ENCODE results near the gene RHOU.
"Not testable (repeated sequence)": the region's sequence is repeated elsewhere in the genome, so short reads cannot be mapped to it uniquely, and the experiment has no call there.

Gene RHOU

DNA sequence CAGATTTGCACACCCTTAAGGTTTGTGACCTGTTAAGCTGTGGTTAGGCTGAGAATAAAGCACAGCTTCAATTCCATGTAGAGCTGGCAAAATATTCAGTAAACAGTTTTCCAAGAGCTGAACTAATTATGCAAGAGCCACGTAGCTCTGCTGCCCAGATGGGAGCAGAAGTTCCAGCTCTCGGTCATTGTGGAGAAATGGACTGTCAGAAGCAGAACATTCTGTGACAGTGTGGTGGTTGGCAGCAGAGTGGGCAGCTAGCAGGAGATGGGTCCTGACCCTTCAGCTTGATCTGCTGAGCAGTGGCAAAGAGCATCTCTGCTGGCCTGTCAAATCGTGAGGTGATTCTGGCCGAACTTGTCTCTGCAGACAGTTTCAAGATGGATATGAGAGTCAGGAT lies 23.2 kb downstream of the RHOU start:
- no peak for DNase-seq (ENCODE audit: low spot score)

- no peak for DNase-seq (ENCODE audit: low spot score)
Observed at GRCh38 chr1:228760979-228761378, 25.7 kb downstream of the RHOU start.

DNA sequence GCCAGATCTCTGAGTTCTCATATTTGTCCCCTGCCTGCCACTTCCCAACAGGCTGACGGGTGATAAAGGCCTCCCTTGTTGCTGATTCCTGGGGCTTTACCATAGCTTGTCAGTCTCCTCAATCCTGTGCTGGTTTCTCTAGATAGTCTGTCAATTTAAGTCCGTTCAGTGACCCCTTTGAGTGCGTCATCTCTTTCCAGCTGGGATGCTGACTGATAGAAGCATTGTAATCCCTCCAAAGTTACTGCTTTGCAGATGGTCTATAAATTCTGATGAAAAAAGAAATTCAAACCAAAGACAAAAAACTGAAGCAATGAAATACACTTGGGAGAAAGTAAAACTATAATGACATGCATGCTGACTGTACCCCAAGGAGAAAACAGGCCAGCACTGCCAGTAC lies 28.3 kb downstream of the RHOU start:
- DNase-seq (ENCODE audit: low spot score): no peak

- no peak for DNase-seq (ENCODE audit: low spot score)
Observed at GRCh38 chr1:228765168-228765946, 30.1 kb downstream of the RHOU start.

DNA sequence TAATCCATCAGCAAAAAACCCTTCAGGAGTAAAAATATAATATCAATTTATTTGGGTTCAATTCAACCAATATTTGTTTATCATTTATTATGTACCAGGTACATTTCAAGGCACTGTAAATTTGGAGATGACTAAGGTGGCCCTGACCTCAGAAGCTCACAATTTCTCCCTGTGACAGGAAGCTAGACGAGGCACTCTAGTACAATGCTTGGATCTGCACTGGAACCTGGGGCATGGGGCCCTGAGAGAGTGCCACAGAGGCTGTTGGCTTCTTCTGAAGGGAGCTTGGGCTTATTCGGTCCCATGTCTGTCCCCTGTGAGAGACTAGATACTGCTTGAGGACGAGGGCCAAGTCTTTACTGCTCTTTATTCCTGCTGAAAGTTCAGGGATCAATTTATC lies 31.5 kb downstream of the RHOU start:
- DNase-seq (ENCODE audit: low spot score): no peak

- no peak for DNase-seq (ENCODE audit: low spot score)
Observed at GRCh38 chr1:228767636-228768354, 32.5 kb downstream of the RHOU start.

DNA sequence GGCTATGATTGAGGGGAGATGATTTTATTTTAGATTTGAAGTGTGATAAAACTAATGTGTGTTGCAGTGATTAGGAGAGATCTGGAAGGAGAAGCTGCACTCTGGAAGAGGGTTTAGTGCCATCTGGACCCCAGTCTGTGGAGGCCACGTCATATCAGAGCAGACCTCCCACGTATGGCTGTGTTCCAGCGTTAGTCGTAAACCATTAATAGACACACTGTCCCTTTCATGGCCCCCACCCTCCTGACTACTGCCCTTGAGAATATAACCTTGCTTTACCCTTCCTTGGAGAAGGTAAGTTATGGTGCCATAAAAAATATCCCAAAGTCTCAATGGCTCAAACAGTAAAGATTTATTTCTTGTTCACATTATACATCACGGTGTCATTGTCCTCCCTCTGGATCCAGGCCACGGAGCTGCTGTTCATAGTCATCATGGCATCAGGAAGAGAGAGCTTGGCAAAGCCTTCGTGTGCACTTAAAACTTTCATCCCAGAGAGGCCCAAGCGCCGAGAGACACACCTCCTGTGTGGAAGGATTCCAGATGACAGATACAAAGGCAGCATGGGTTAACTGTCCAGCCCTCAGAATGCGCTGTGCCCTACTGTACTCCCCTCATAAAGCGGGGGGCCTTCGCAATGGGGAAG lies 33.2 kb downstream of the RHOU start:
- DNase-seq (ENCODE audit: low spot score): no peak

DNA sequence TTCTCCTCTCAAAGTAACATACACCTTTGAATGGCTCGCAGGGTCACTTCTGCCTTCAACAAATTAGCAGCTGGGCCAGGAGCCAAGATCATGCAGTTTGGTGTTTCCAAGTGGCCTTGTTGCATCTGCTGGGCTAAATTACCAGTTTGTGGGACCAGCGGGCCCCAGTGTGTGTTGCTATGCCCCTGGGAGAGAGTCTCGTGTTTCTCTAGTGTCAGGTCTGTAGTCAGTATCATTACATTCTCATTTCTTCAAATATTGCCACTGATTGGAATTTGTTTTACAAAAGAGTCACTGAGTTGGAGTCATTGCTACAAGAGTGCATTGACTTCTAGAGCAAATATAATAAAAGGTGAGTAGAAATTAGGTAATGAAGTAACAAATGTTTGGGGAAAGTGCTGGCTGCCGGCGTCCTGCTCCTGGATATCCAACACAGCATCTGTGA lies 35.5 kb downstream of the RHOU start:
- no peak for DNase-seq (ENCODE audit: low spot score)

- DNase-seq (ENCODE audit: low spot score): no peak
Observed at GRCh38 chr1:228772516-228773212, 37.4 kb downstream of the RHOU start.

GRCh38 chr1:228775946-228776345 lies 40.7 kb downstream of the RHOU start:
- not testable (repeated sequence) for DNase-seq (ENCODE audit: low spot score)

GRCh38 chr1:228776449-228776848 lies 41.2 kb downstream of the RHOU start:
- no peak for DNase-seq (ENCODE audit: low spot score)

GRCh38 chr1:228777236-228777635 lies 42.0 kb downstream of the RHOU start:
- DNase-seq (ENCODE audit: low spot score): no peak

- DNase-seq (ENCODE audit: low spot score): no peak
Observed at GRCh38 chr1:228778026-228778425, 42.7 kb downstream of the RHOU start.

- no peak for DNase-seq (ENCODE audit: low spot score)
Observed at GRCh38 chr1:228778466-228778865, 43.2 kb downstream of the RHOU start.

DNA sequence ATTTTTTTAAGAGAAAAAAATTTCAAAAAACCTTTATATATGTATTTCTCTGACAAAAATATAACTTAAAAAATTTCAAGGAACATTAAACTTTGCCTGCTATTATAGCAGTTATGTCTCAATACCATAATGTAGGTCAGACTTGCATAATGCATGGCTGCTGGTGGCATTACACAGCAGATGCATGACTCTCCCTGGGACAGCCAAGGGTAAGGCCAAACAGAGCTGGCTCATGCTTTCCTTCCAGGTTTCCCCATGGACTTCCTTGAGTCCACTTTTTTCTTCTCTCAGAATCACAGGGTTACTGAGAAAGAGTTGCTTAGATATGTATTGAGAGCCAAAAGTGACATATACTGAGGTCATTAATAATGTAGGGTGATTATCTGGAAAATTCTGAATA lies 43.7 kb downstream of the RHOU start:
- no peak for DNase-seq (ENCODE audit: low spot score)

- no peak for DNase-seq (ENCODE audit: low spot score)
Observed at GRCh38 chr1:228781161-228781808, 46.0 kb downstream of the RHOU start.

- DNase-seq (ENCODE audit: low spot score): no peak
Observed at GRCh38 chr1:228781809-228782661, 46.8 kb downstream of the RHOU start.

DNA sequence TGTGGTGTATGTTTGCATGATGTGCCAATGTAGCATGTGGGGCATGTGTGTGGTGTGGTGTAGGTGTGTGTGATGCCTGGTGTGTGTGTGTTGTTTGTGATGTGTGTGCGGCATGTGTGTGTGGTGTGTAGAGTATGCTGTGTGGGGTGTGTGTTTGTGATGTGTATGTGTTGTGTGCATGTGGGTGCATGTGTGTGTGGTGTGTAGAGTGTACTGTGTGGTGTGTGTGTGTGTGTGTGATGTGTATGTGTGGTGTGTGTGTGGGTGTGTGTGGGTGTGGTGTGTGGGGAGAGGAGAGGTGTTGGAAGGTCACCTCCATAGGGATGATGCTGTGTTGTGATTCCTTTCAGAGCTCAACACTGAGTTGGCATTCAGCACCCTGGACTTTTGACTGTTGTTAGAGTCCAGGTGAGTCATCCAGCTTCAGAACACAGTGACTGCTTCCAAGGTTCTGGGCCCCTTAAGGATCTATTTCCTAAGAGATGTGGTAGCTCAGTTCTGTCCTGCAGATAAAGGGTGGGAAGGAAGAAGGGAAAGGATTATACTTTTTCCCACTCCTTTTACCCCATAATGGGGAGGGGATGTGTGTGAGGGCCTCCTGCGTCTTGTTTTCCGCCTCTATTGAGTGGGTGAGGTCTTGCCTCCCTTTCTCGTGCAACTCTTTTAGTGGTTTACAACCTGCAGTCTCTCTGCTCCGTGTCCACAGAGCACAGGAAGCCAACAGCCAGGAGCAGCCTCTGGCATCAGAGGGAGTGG lies 47.6 kb downstream of the RHOU start:
- peak; percentile 75 for DNase-seq (ENCODE audit: low spot score)

DNA sequence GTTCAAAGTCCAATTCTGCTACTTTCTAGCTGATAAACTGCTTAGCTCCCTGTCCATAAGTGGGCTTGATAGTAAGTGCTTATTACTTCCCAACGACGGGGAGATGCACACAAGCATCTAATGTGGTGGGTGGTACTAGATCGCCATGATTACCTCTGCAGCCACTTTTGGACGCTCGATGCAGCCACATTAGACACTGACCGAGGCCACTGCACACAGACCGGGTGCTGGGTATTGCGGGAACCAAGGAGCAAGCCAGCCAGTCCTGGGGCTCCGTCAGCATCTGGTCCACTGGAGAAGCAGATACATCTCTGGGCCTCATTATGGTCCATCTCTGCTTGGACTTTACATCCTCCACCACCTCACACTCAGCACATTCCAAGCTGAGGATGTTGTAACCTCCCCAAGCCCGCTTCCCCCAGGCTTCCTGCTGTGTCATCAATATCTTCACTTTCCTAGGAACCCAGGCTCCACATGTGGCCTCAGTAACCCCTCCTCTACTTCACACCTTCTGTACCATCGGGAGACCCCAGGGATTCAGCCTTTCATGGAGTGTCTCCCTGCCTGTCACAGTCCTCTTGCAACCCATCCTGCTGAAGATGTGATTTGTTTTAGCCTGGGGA lies 48.2 kb downstream of the RHOU start:
- peak; percentile 36 for DNase-seq (ENCODE audit: low spot score)

DNA sequence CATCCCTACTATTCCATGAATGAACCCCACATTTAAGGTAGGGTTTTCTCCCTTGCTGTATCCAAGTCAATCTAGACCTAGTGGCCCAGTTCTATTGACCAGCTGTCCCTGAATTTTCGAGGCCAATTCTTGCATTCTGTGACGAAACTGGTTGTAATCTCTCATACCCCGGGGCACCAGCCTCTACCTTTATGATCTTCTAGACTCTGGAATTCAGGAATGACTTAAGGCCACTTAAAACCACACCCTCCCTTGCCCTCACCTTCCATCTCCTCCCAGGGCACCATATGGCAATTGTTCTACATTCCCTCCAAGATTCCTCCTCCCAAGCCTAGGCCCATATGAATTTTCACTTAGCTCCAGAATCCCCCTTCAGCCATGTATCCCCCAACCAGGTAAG lies 48.9 kb downstream of the RHOU start:
- DNase-seq (ENCODE audit: low spot score): no peak
